Caki2 (cell line): ENCODE results near the gene CCDC138. TPM values are rescaled to one million over a fixed set of nuclear protein-coding genes. Genes with fewer than 3 reads are reported as not detected.

Experiments
- DNase-seq: peaks from one replicate; pipeline ENCODE4 v3.0.0-alpha.2; 2015; ENCODE audit warnings: low read depth
- in situ Hi-C: cut with HindIII; loops from 2 replicates; pipeline ENCODE4 v1.10.0; 2016; ENCODE audit warnings: low sequenced_read_pairs, low pct_unique_long_range_greater_than_20kb, mixed read lengths
- total RNA-seq: library from RNA; depleted of rRNA; stranded (reverse); fragments of >200 nt; shearing (Covaris generic); gene quantifications from 2 replicates; pipeline ENCODE4 v1.2.3, GENCODE V29; 2014; ENCODE audit warnings: low replicate concordance

Gene CCDC138
- total RNA-seq, 1 experiment from 2014 or later, result 11.8 TPM

- in situ Hi-C loops, result no loop called here
- DNase-seq, result no peak
Observed at GRCh38 chr2:108823286-108823685, 36.7 kb downstream of the CCDC138 start.

- DNase-seq, result no peak
- in situ Hi-C loops, result no loop called here
Observed at GRCh38 chr2:108824316-108825070, 37.9 kb downstream of the CCDC138 start.

GRCh38 chr2:108825254-108825653 is 38.7 kb downstream of the CCDC138 start:
- in situ Hi-C loops, result no loop called here
- no peak for DNase-seq

- in situ Hi-C loops, result no loop called here
- DNase-seq, result no peak
Observed at GRCh38 chr2:108825736-108826135, 39.2 kb downstream of the CCDC138 start.

- in situ Hi-C loops, result no loop called here
- no peak for DNase-seq
Observed at GRCh38 chr2:108829578-108830310, 43.2 kb downstream of the CCDC138 start.

- in situ Hi-C loops, result no loop called here
- no peak for DNase-seq
Observed at GRCh38 chr2:108833219-108833618, 46.6 kb downstream of the CCDC138 start.

- in situ Hi-C loops, result no loop called here
- DNase-seq, result no peak
Observed at GRCh38 chr2:108834620-108835019, 48.0 kb downstream of the CCDC138 start.

- in situ Hi-C loops, result no loop called here
- DNase-seq, result no peak
Observed at GRCh38 chr2:108835040-108835439, 48.5 kb downstream of the CCDC138 start.

- DNase-seq, result no peak
- in situ Hi-C loops, result no loop called here
Observed at GRCh38 chr2:108837198-108837597, 50.6 kb downstream of the CCDC138 start.

GRCh38 chr2:108841506-108841905 is 54.9 kb downstream of the CCDC138 start:
- no peak for DNase-seq
- in situ Hi-C loops, result no loop called here

GRCh38 chr2:108845923-108846322 is 59.4 kb downstream of the CCDC138 start:
- in situ Hi-C loops, result no loop called here
- DNase-seq, result no peak

- in situ Hi-C loops, result no loop called here
- DNase-seq, result no peak
Observed at GRCh38 chr2:108847000-108847399, 60.4 kb downstream of the CCDC138 start.

- no peak for DNase-seq
- in situ Hi-C loops, result no loop called here
Observed at GRCh38 chr2:108852375-108852774, 65.8 kb downstream of the CCDC138 start.

- DNase-seq, result no peak
- in situ Hi-C loops, result no loop called here
Observed at GRCh38 chr2:108853421-108853820, 66.8 kb downstream of the CCDC138 start.

- in situ Hi-C loops, result no loop called here
- DNase-seq, result no peak
Observed at GRCh38 chr2:108854484-108854883, 67.9 kb downstream of the CCDC138 start.

- in situ Hi-C loops, result no loop called here
- DNase-seq, result no peak
Observed at GRCh38 chr2:108855194-108855593, 68.6 kb downstream of the CCDC138 start.

GRCh38 chr2:108858894-108859293 is 72.3 kb downstream of the CCDC138 start:
- in situ Hi-C loops, result no loop called here
- no peak for DNase-seq

GRCh38 chr2:108866041-108866440 is 79.5 kb downstream of the CCDC138 start:
- in situ Hi-C loops, result no loop called here
- DNase-seq, result no peak

- in situ Hi-C loops, result no loop called here
- no peak for DNase-seq
Observed at GRCh38 chr2:108868911-108869310, 82.3 kb downstream of the CCDC138 start.

GRCh38 chr2:108869542-108869941 is 83.0 kb downstream of the CCDC138 start:
- no peak for DNase-seq
- in situ Hi-C loops, result no loop called here
